Activated naive CD4-positive, alpha-beta T cell treated with anti-CD3 and anti-CD28 coated beads, Interleukin-2, amount 50 U/mL, for 16 hours (primary cell): ENCODE measurements around the gene MAD2L1BP.
A peak's percentile ranks its signal among the peaks of the same experiment; 100 is the strongest.

ENCODE experiments used
- DNase-seq: peaks from one replicate; pipeline ENCODE4 v3.0.0-alpha.2; 2020

MAD2L1BP gene

GRCh38 chr6:43683708-43684455, 48.2 kb downstream of the MAD2L1BP start:
- no peak for DNase-seq

GRCh38 chr6:43687079-43687436, 51.4 kb downstream of the MAD2L1BP start:
- no peak for DNase-seq

DNA sequence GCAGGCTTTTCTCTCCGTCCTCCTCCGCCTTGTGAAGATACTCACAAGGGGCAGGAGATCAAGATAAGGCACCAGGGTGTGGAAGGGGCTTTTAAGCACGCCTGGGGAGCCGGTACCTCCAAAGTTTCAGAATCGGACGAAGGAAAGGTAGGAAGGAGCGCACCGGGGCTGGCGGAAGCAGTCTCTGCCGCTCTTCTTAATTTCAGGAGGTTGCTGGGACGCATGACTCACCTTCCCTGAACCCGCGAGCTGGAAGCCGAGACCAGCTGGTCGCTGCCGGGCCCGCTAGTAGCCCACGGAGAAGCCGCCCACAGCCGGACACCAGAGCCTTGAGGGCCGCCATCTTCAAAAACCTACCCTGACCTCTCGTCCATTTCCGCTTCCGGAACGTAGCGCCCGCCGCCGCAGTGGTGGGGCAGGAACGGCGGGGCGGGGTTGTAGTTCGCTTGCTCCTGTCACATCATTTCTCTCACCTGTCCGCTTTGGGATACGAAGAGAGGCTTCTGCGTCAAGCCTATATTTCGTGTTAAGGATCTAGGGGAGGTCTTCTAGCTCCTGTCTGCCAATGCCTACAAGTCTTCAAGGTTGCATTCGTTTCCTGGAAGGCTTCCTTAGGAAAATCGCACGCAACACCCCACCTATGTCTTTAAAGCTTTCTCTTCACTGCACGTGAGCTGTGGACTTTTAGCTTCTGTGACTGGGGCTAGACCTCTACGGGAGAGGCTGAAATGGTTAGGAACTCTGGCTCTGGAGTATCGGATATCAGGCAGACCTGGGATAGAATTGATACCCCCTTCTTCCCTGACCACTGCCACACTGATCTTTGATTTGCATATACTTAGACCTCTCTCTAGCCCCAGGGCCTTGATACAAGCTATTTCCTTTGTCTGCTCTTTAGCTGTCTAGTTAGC, 52.1 kb downstream of the MAD2L1BP start, which contains the start of gene MRPS18A:
Gene MRPS18A, minus strand, starts transcription at position 355 of the 911 bp plus-strand sequence. Its CDS starts 12 bp downstream, at position 343.
- DNase-seq, result peak; percentile 81

DNA sequence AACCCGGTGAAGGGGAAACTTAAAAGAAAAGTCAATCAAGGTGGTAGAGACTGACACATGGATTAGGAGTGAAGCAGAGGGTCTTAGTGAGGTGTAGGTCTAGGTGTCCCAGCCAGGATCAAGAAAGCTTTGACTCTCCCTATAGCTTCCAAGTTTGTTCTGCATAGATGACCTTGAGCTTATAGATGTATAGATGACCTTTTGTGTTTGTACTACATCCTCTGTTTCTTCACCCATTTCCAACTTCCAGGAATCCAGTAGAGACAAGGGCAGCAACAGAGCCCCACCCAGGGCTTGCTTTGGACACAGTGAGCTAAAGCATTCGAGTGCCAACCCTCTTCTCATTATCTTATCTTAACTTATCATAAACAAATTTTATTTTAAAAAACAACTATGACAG, 53.8 kb downstream of the MAD2L1BP start:
- no peak for DNase-seq
